HepG2 (cell line): Measurements from ENCODE around the gene GPR39. TPM values are rescaled to one million over a fixed set of nuclear protein-coding genes. Genes with fewer than 3 reads are reported as not detected.

Source experiments
- ATAD3A ChIP-seq: sonication (generic); formaldehyde crosslinking; IDR thresholded peaks from 2 replicates; pipeline ENCODE4 v1.4.0; 2020; ENCODE audit warnings: missing genetic modification reagents
- BCL6 ChIP-seq: IDR thresholded peaks from 2 replicates; pipeline ENCODE4 v1.6.1; 2016; ENCODE audit warnings: missing genetic modification reagents, missing compliant biosample characterization
- CENPT ChIP-seq: sonication (generic); formaldehyde crosslinking; IDR thresholded peaks from 2 replicates; pipeline ENCODE4 v1.8.0; 2022; ENCODE audit warnings: low read depth, mild to moderate bottlenecking, moderate library complexity, missing genetic modification reagents
- CERS6 ChIP-seq: sonication (generic); formaldehyde crosslinking; IDR thresholded peaks from 2 replicates; pipeline ENCODE4 v1.5.0; 2020; ENCODE audit warnings: missing genetic modification reagents
- ELF1 ChIP-seq: sonication (generic); formaldehyde crosslinking; IDR thresholded peaks from 2 replicates; pipeline ENCODE4 v1.4.0; 2020; ENCODE audit warnings: missing genetic modification reagents
- FOXA3 ChIP-seq: IDR thresholded peaks from 2 replicates; pipeline ENCODE4 v1.6.1; 2016; ENCODE audit warnings: missing genetic modification reagents, missing compliant biosample characterization
- FOXP1 ChIP-seq, 2 experiments: fragments of 450-650 bp in 1 of 2; IDR thresholded peaks; 2 replicates each; pipeline ENCODE4 v1.6.1; 2017 to 2018; ENCODE audit warnings: antibody characterized with exemption in 1 of 2
- HOXD1 ChIP-seq: sonication (generic); formaldehyde crosslinking; IDR thresholded peaks from 2 replicates; pipeline ENCODE4 v1.5.0; 2020; ENCODE audit warnings: missing genetic modification reagents
- NPAS2 ChIP-seq: sonication (generic); formaldehyde crosslinking; IDR thresholded peaks from 2 replicates; pipeline ENCODE4 v1.8.0; 2022; ENCODE audit warnings: mild to moderate bottlenecking, missing genetic modification reagents, borderline replicate concordance
- PHB2 ChIP-seq: fragments of 450-650 bp; IDR thresholded peaks from 2 replicates; pipeline ENCODE4 v1.6.1; 2018; ENCODE audit not compliant: partially characterized antibody
- POLR2AphosphoS5 ChIP-seq: IDR thresholded peaks from 2 replicates; pipeline ENCODE4 v1.6.1; 2012; ENCODE audit warnings: low read depth, low read length
- RAD51 ChIP-seq: fragments of 450-650 bp; IDR thresholded peaks from 2 replicates; pipeline ENCODE4 v1.6.1; 2016; ENCODE audit warnings: borderline replicate concordance
- SAFB2 ChIP-seq: sonication (generic); formaldehyde crosslinking; IDR thresholded peaks from 2 replicates; pipeline ENCODE4 v1.5.1; 2020; ENCODE audit warnings: missing genetic modification reagents, low read depth, mild to moderate bottlenecking, borderline replicate concordance
- SIX4 ChIP-seq: sonication (generic); formaldehyde crosslinking; IDR thresholded peaks from 2 replicates; pipeline ENCODE4 v1.4.0; 2020; ENCODE audit warnings: missing genetic modification reagents
- SMC3 ChIP-seq: IDR thresholded peaks from 2 replicates; pipeline ENCODE4 v1.6.1; 2011; ENCODE audit warnings: low read length, improper control_type of control experiment
- SRSF1 ChIP-seq: fragments of 200-400 bp; formaldehyde crosslinking; optimal IDR thresholded peaks from 2 replicates; pipeline ENCODE3; 2017; ENCODE audit warnings: mild to moderate bottlenecking, low read depth, low read length, moderate library complexity
- TCF7L2 ChIP-seq: IDR thresholded peaks from 2 replicates; pipeline ENCODE4 v1.6.1; 2011; ENCODE audit warnings: mild to moderate bottlenecking, low read depth, low read length, moderate library complexity
- TOE1 ChIP-seq: sonication (generic); formaldehyde crosslinking; IDR thresholded peaks from 2 replicates; pipeline ENCODE4 v1.4.0; 2020; ENCODE audit warnings: mild to moderate bottlenecking, missing genetic modification reagents
- ZFP82 ChIP-seq: sonication (generic); formaldehyde crosslinking; IDR thresholded peaks from 2 replicates; pipeline ENCODE4 v1.5.1; 2020; ENCODE audit warnings: mild to moderate bottlenecking, missing genetic modification reagents, borderline replicate concordance
- ZIK1 ChIP-seq: sonication (generic); formaldehyde crosslinking; IDR thresholded peaks from 2 replicates; pipeline ENCODE4 v1.5.0; 2020; ENCODE audit warnings: mild to moderate bottlenecking, low read depth, missing genetic modification reagents, borderline replicate concordance
- ZNF317 ChIP-seq: sonication (generic); formaldehyde crosslinking; IDR thresholded peaks from 2 replicates; pipeline ENCODE4 v1.5.0; 2020; ENCODE audit warnings: mild to moderate bottlenecking, missing genetic modification reagents
- ZNF33A ChIP-seq: sonication (generic); formaldehyde crosslinking; IDR thresholded peaks from 2 replicates; pipeline ENCODE4 v1.5.1; 2020; ENCODE audit warnings: missing genetic modification reagents, mild to moderate bottlenecking, moderate library complexity, borderline replicate concordance
- ZNF460 ChIP-seq: sonication (generic); formaldehyde crosslinking; IDR thresholded peaks from 2 replicates; pipeline ENCODE4 v1.5.1; 2020; ENCODE audit warnings: missing genetic modification reagents, mild to moderate bottlenecking, borderline replicate concordance
- ZNF496 ChIP-seq: sonication (generic); formaldehyde crosslinking; IDR thresholded peaks from 2 replicates; pipeline ENCODE4 v1.8.1; 2023; ENCODE audit warnings: mild to moderate bottlenecking, moderate library complexity, missing genetic modification reagents; ENCODE audit not compliant: insufficient replicate concordance
- ZNF75D ChIP-seq: sonication (generic); formaldehyde crosslinking; IDR thresholded peaks from 2 replicates; pipeline ENCODE4 v1.8.1; 2023; ENCODE audit warnings: missing genetic modification reagents, mild to moderate bottlenecking, borderline replicate concordance
- ZNF781 ChIP-seq: sonication (generic); formaldehyde crosslinking; IDR thresholded peaks from 2 replicates; pipeline ENCODE4 v1.5.1; 2020; ENCODE audit warnings: borderline replicate concordance, mild to moderate bottlenecking, missing genetic modification reagents; ENCODE audit errors: not compliant biosample characterization
- ZSCAN30 ChIP-seq: sonication (generic); formaldehyde crosslinking; IDR thresholded peaks from 2 replicates; pipeline ENCODE4 v1.5.0; 2020; ENCODE audit warnings: mild to moderate bottlenecking, missing genetic modification reagents
- polyA plus RNA-seq, 8 experiments: library from polyadenylated mRNA; depleted of rRNA in 3 of 8; stranded (reverse) in 7 of 8; unstranded in 1 of 8; fragments of >200 nt; fragmentation: Illumina TruSeq in 4 of 8; extraction: Trizol in 4 of 8; gene quantifications; 2 replicates each; pipeline versions ENCODE4 v1.2.1 to v1.2.3, GENCODE V29; 2011 to 2016; ENCODE audit warnings: low read depth in 4 of 8, missing spikeins in 1 of 8, mixed read lengths in 1 of 8; ENCODE audit not compliant: insufficient read depth in 1 of 8
- total RNA-seq, 5 experiments: library from RNA; depleted of rRNA; stranded (reverse); fragments of >200 nt; fragmentation: Illumina TruSeq; extraction: Trizol; gene quantifications; 2 replicates each; pipeline ENCODE4 v1.2.3, GENCODE V29; 2016; ENCODE audit warnings: low read depth in 1 of 5
- TF ChIP-seq, protein P1 (sequence below): sonication (generic); formaldehyde crosslinking; IDR thresholded peaks from 2 replicates; pipeline ENCODE4 v1.9.0; 2022; ENCODE audit warnings: low read depth, missing genetic modification reagents

The GPR39 gene
- total and polyA plus RNA-seq, 2 of the 13 experiments (the other 11 are each of a cell fraction or from before 2014, with no cell fraction given): 0.16 to 0.62 TPM

- no peak for TF ChIP-seq ZNF781 (CRISPR knock-in tag)
- TF ChIP-seq TOE1 (CRISPR knock-in tag): no peak
- TF ChIP-seq ZFP82: no peak
- TF ChIP-seq, protein P1, sequence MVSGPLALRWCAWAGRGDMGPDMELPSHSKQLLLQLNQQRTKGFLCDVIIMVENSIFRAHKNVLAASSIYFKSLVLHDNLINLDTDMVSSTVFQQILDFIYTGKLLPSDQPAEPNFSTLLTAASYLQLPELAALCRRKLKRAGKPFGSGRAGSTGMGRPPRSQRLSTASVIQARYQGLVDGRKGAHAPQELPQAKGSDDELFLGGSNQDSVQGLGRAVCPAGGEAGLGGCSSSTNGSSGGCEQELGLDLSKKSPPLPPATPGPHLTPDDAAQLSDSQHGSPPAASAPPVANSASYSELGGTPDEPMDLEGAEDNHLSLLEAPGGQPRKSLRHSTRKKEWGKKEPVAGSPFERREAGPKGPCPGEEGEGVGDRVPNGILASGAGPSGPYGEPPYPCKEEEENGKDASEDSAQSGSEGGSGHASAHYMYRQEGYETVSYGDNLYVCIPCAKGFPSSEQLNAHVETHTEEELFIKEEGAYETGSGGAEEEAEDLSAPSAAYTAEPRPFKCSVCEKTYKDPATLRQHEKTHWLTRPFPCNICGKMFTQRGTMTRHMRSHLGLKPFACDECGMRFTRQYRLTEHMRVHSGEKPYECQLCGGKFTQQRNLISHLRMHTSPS (CRISPR knock-in tag): no peak
- no peak for TF ChIP-seq TCF7L2
- peak; percentile 31 for TF ChIP-seq ELF1 (CRISPR knock-in tag)
- TF ChIP-seq ZNF496: no peak
- peak; percentile 83 for TF ChIP-seq SIX4
- no peak for TF ChIP-seq ZIK1 (CRISPR knock-in tag)
- no peak for TF ChIP-seq NPAS2 (CRISPR knock-in tag)
- TF ChIP-seq CERS6: no peak
- no peak for TF ChIP-seq ZNF33A (CRISPR knock-in tag)
- no peak for TF ChIP-seq PHB2
- no peak for TF ChIP-seq ZSCAN30 (CRISPR knock-in tag)
- TF ChIP-seq CENPT (CRISPR knock-in tag): no peak
- TF ChIP-seq SRSF1: no peak
- TF ChIP-seq ZNF460: peak; percentile 51; the same call in 1 of the 2 replicates
- peak; percentile 51; the same call in 1 of the 2 replicates for TF ChIP-seq BCL6 (CRISPR knock-in tag)
- no peak for TF ChIP-seq POLR2AphosphoS5
- no peak for TF ChIP-seq SAFB2
- no peak for TF ChIP-seq HOXD1 (CRISPR knock-in tag)
- TF ChIP-seq ATAD3A (CRISPR knock-in tag): no peak
- TF ChIP-seq FOXP1 (IDR thresholded peaks at IDR 0.05): no peak
- no peak for TF ChIP-seq FOXP1 (CRISPR knock-in tag; IDR thresholded peaks at IDR 0.05)
- no peak for TF ChIP-seq ZNF75D
- peak; percentile 47 for TF ChIP-seq FOXA3
- no peak; the same call in 1 of the 2 replicates for TF ChIP-seq ZNF317 (CRISPR knock-in tag)
- TF ChIP-seq RAD51: no peak
- TF ChIP-seq SMC3: no peak
- TF ChIP-seq, all 625 proteins: peak for 214
Measured at GRCh38 chr2:132415915-132416722, 486 bp upstream of the GPR39 start (continued).
